NB4 (cell line): ENCODE results near the gene LGR4.
A peak's percentile ranks its signal among the peaks of the same experiment; 100 is the strongest.

Source experiments
- DNase-seq: peaks from one replicate; pipeline ENCODE4 v3.0.0; 2010; ENCODE audit warnings: low read depth
- H3K4me3 ChIP-seq: one replicate; pipeline ENCODE4 v1.5.1; 2011; ENCODE audit warnings: mild to moderate bottlenecking, low read depth, low read length, moderate library complexity
- CTCF ChIP-seq: IDR thresholded peaks from one replicate; pipeline ENCODE4 v1.5.1; 2012; ENCODE audit warnings: low read depth, low read length
- MAX ChIP-seq: IDR thresholded peaks from 2 replicates; pipeline ENCODE4 v1.6.1; 2011; ENCODE audit warnings: low read depth, low read length
- MYC ChIP-seq: IDR thresholded peaks from 2 replicates; pipeline ENCODE4 v1.6.1; 2011; ENCODE audit warnings: low read depth, low read length
- POLR2A ChIP-seq: IDR thresholded peaks from 2 replicates; pipeline ENCODE4 v1.6.1; 2011; ENCODE audit warnings: mild to moderate bottlenecking; ENCODE audit not compliant: insufficient read length; ENCODE audit errors: extremely low read depth

Gene LGR4

GRCh38 chr11:27477243-27477642 is 4.7 kb upstream of the LGR4 start:
- H3K4me3 ChIP-seq, result no peak overlapping the region
- TF ChIP-seq MAX (no peak), CTCF (no peak), POLR2A (no peak), MYC (no peak)
- no peak for DNase-seq

- TF ChIP-seq MAX, result no peak
- no peak for TF ChIP-seq CTCF
- no peak for TF ChIP-seq MYC
- TF ChIP-seq POLR2A, result no peak
- no peak for DNase-seq
- no peak overlapping the region for H3K4me3 ChIP-seq
These were observed 3.0 kb upstream of the LGR4 start for GRCh38 chr11:27475622-27476021.

GRCh38 chr11:27473017-27473406 is 422 bp upstream of the LGR4 start:
- H3K4me3 ChIP-seq, result no peak overlapping the region
- DNase-seq, result no peak
- TF ChIP-seq MAX (no peak), CTCF (no peak), POLR2A (no peak), MYC (no peak)

GRCh38 chr11:27471589-27472397 is 797 bp downstream of the LGR4 start:
- TF ChIP-seq POLR2A, result peak; percentile 35
- TF ChIP-seq MYC, result no peak; the same call in 1 of the 2 replicates
- TF ChIP-seq CTCF, result no peak
- TF ChIP-seq MAX, result peak; percentile 44; the same call in 1 of the 2 replicates
- peak overlapping the region; percentile 72 for H3K4me3 ChIP-seq
- DNase-seq, result peak; percentile 79

GRCh38 chr11:27470826-27471588 is 1.6 kb downstream of the LGR4 start:
- TF ChIP-seq MAX (0 out of 2 replicates have a peak, but pooled peaks have one; percentile 19), POLR2A (no peak)
- DNase-seq, result peak; percentile 61
- peak overlapping the region; percentile 72 for H3K4me3 ChIP-seq

- TF ChIP-seq CTCF (no peak), MYC (no peak), POLR2A (no peak), MAX (no peak)
- no peak for DNase-seq
- H3K4me3 ChIP-seq, result peak overlapping the region; percentile 72
These were observed 2.4 kb downstream of the LGR4 start for GRCh38 chr11:27470166-27470565.
